ENCODE results near the gene RAB15. TPM values are rescaled to one million over a fixed set of nuclear protein-coding genes. Genes with fewer than 3 reads are reported as not detected.

RAB15 gene
- total and polyA plus RNA-seq, 2 experiments from 2014 or later: 8.8 to 13.8 TPM

GRCh38 chr14:64946310-64947045 lies 25.7 kb downstream of the RAB15 start:
- no peaks in the 10 kb centered on the region for H3K36me3 ChIP-seq
- no peaks in the 10 kb centered on the region for H3K4me1 ChIP-seq (ENCODE audit: low read depth)
- no peak for TF ChIP-seq CTCF (IDR thresholded peaks at IDR 0.05; ENCODE audit: low read depth, low read length)
- H3K27me3 ChIP-seq: no peaks in the 10 kb centered on the region
- no peak for DNase-seq (ENCODE audit: low read depth in 1 of 2, low spot score in 1 of 2)
- H3K4me3 ChIP-seq: no peak overlapping the region
- H3K9me3 ChIP-seq (ENCODE audit: low read depth): no peaks in the 10 kb centered on the region
- H3K27ac ChIP-seq: no peak overlapping the region

GRCh38 chr14:64945431-64946178 lies 26.5 kb downstream of the RAB15 start:
- no peak overlapping the region for H3K4me3 ChIP-seq
- DNase-seq (ENCODE audit: low read depth in 1 of 2, low spot score in 1 of 2): no peak
- H3K27ac ChIP-seq: no peak overlapping the region
- H3K4me1 ChIP-seq (ENCODE audit: low read depth): no peaks in the 10 kb centered on the region
- no peaks in the 10 kb centered on the region for H3K27me3 ChIP-seq
- H3K36me3 ChIP-seq: no peaks in the 10 kb centered on the region
- no peak for TF ChIP-seq CTCF (IDR thresholded peaks at IDR 0.05; ENCODE audit: low read depth, low read length)
- H3K9me3 ChIP-seq (ENCODE audit: low read depth): no peaks in the 10 kb centered on the region

GRCh38 chr14:64944861-64945260 lies 27.3 kb downstream of the RAB15 start:
- no peaks in the 10 kb centered on the region for H3K27me3 ChIP-seq
- no peaks in the 10 kb centered on the region for H3K4me1 ChIP-seq (ENCODE audit: low read depth)
- H3K9me3 ChIP-seq (ENCODE audit: low read depth): no peaks in the 10 kb centered on the region
- no peak for TF ChIP-seq CTCF (IDR thresholded peaks at IDR 0.05; ENCODE audit: low read depth, low read length)
- DNase-seq (ENCODE audit: low read depth in 1 of 2, low spot score in 1 of 2): no peak
- H3K36me3 ChIP-seq: no peaks in the 10 kb centered on the region
- no peak overlapping the region for H3K4me3 ChIP-seq
- no peak overlapping the region for H3K27ac ChIP-seq

GRCh38 chr14:64944041-64944440 lies 28.1 kb downstream of the RAB15 start:
- no peak overlapping the region for H3K27ac ChIP-seq
- DNase-seq (ENCODE audit: low read depth in 1 of 2, low spot score in 1 of 2): no peak

GRCh38 chr14:64943556-64943955 lies 28.6 kb downstream of the RAB15 start:
- Histone ChIP-seq H3K27ac (no peak overlapping the region), H3K36me3 (no peaks in the 10 kb centered on the region), H3K9me3 (ENCODE audit: low read depth) (no peaks in the 10 kb centered on the region), H3K4me1 (ENCODE audit: low read depth) (no peaks in the 10 kb centered on the region), H3K27me3 (no peaks in the 10 kb centered on the region), H3K4me3 (no peak overlapping the region)
- TF ChIP-seq CTCF (IDR thresholded peaks at IDR 0.05; ENCODE audit: low read depth, low read length): no peak
- no peak for DNase-seq (ENCODE audit: low read depth in 1 of 2, low spot score in 1 of 2)

More at GRCh38 chr14:64944041-64944440, 28.1 kb downstream of the RAB15 start:
- no peak for TF ChIP-seq CTCF (IDR thresholded peaks at IDR 0.05; ENCODE audit: low read depth, low read length)
- Histone ChIP-seq H3K36me3 (no peaks in the 10 kb centered on the region), H3K4me3 (no peak overlapping the region), H3K27me3 (no peaks in the 10 kb centered on the region), H3K4me1 (ENCODE audit: low read depth) (no peaks in the 10 kb centered on the region), H3K9me3 (ENCODE audit: low read depth) (no peaks in the 10 kb centered on the region)
